Subcutaneous adipose tissue (tissue), 4 donors: ENCODE data around the gene WDR43. TPM values are rescaled to one million over a fixed set of nuclear protein-coding genes. Genes with fewer than 3 reads are reported as not detected.

Experiments
- total RNA-seq, 4 donors: library from RNA; depleted of rRNA; stranded (reverse); fragments of >200 nt; gene quantifications; one replicate each; pipeline ENCODE4 v1.1.0, GENCODE V29; 2016
- TF ChIP-seq, protein P1 (sequence below): fragments of 450-650 bp; IDR thresholded peaks from one replicate; pipeline ENCODE4 v1.5.1; 2016; ENCODE audit warnings: low read depth, mild to moderate bottlenecking, control low read depth, antibody characterized with exemption, moderate library complexity

WDR43 gene
- total RNA-seq, 4 donors from 2014 or later, result 39.4 to 72.9 (median 48.1) TPM

- TF ChIP-seq, protein P1, sequence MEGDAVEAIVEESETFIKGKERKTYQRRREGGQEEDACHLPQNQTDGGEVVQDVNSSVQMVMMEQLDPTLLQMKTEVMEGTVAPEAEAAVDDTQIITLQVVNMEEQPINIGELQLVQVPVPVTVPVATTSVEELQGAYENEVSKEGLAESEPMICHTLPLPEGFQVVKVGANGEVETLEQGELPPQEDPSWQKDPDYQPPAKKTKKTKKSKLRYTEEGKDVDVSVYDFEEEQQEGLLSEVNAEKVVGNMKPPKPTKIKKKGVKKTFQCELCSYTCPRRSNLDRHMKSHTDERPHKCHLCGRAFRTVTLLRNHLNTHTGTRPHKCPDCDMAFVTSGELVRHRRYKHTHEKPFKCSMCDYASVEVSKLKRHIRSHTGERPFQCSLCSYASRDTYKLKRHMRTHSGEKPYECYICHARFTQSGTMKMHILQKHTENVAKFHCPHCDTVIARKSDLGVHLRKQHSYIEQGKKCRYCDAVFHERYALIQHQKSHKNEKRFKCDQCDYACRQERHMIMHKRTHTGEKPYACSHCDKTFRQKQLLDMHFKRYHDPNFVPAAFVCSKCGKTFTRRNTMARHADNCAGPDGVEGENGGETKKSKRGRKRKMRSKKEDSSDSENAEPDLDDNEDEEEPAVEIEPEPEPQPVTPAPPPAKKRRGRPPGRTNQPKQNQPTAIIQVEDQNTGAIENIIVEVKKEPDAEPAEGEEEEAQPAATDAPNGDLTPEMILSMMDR, result no peak
These were observed 35.7 kb downstream of the WDR43 start for GRCh38 chr2:28930205-28930604.

DNA sequence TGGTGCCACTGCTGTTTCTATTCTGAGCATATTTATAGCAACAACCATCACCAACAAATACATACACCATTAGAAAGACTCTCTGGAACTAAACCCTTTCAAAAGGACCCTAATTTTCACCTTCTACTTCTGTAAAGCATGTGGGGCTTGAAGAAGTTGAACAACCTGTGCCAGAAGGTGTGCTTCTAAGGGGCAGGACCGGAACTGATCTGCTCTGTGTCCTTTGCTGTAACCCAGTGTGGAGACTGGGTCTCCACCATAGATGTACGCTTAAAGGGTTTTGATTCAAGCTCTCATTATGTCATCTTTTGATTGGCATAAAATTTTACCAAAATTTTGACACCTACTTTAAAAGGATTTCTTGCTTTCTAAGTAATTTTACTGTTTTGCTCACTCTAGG lies 40.3 kb downstream of the WDR43 start:
- TF ChIP-seq, protein P1, result no peak

DNA sequence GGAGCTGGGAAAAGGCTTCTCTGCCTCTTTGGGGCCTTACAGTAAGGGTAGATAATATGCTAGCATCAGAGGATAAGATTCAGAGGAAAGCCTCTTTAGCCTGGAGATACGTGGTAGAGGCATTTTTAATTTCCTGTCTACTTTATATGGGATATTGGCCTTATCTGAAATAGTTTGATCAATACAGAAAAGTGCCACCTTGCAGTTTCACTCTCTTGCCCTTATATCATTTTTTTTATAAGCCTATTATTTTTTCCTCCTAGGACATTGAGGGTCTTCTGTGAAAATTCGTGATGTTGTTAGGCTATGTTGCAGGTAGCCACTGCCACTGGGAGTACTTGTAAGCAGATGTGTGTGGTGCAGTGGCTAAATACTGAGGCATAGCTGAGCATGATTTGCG lies 46.5 kb downstream of the WDR43 start:
- TF ChIP-seq, protein P1, result no peak

DNA sequence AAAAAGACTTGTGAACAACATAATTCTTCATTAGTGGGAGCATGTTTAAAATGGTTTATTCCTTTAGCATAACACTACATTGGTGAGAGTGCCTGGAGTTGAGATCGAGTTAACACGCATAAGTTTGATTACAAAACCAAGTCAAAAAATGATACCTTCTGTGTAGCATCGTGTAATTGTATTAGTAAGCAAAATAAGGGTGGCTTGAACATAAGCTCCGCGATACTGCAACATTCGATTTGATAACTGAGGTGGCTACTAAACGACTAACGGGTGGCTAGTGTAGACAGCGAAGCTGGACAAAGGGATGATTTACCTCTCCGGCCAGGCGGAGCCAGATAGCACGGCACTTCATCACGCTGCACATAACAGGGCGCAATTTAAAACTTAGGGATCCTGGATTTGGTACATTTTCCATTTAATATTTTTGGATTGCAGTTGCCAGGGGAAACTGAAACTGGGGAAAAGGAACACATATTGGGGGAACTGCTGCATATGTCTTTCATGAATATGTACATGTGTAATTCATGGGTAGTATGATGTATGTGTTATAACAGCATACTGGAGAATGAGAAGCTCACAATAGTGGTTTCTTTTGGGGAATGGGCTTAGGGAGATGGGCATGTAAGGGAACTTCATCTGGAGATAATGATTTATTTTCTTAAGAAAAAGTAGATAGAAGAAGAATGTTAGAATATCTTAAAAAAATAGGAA lies 50.2 kb downstream of the WDR43 start:
- TF ChIP-seq, protein P1, result no peak

GRCh38 chr2:28948160-28948559 lies 53.7 kb downstream of the WDR43 start:
- TF ChIP-seq, protein P1, result no peak

- TF ChIP-seq, protein P1, result no peak
These were observed 54.7 kb downstream of the WDR43 start for GRCh38 chr2:28949190-28949589.

GRCh38 chr2:28949617-28950305 lies 55.3 kb downstream of the WDR43 start:
- TF ChIP-seq, protein P1, result no peak
